Measurements from ENCODE around the gene RBP7. TPM values are rescaled to one million over a fixed set of nuclear protein-coding genes. Genes with fewer than 3 reads are reported as not detected.

RBP7 gene
- total and polyA plus RNA-seq, 2 donors (not counting 3 experiments of a cell fraction or from before 2014, with no cell fraction given): not detected

DNA sequence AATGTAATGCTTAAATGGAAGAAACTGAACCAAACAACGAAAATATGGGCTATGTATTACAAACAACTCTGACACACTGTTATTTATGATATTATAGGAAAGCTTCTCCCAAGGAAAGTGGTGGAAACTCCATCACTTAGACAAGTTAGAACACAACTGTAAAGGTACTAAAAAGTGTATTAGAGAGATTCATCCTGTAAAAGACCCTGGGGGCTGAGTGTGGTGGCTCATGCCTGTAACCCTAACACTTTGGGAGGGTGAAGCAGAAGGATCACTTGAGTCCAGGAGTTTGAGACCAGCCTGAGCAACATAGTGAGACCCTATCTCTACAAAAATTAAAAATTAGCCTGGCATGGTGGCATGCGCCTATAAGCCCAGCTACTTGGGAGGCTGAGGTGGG lies 28.3 kb downstream of the RBP7 start:
- no peaks in the 10 kb centered on the region for H3K9me1 ChIP-seq (replicated peaks; ENCODE audit: control insufficient read depth, extremely low read depth, insufficient read depth, low read length)
- ChIA-PET CTCF (no interaction called here), POLR2A (no interaction called here)
- H3K9me3 ChIP-seq (replicated peaks; ENCODE audit: control insufficient read depth, insufficient read depth, low read length): no peaks in the 10 kb centered on the region
- no peak overlapping the region for H3K9ac ChIP-seq (replicated peaks; ENCODE audit: extremely low read depth, insufficient read depth, low read length)
- H3K27ac ChIP-seq (ENCODE audit: insufficient read depth, low read depth, low read length): no peak overlapping the region
- intact Hi-C loops (cut with micrococcal nuclease) (no loop called here), dilution Hi-C loops (cut with MboI; ENCODE audit: extremely low pct_ligation_motif_present, low sequenced_read_pairs) (no loop called here)
- no peak for FAIRE-seq
- no TSS peak for BruUV-seq (replicated peaks)
- no peaks in the 10 kb centered on the region for H3K4me1 ChIP-seq (ENCODE audit: control insufficient read depth, extremely low read depth, insufficient read depth, low read length)
- no peak overlapping the region for H3K4me2 ChIP-seq (ENCODE audit: insufficient read depth, low read length)
- H2AFZ ChIP-seq (ENCODE audit: low read depth, low read length): no peak overlapping the region
- DNase-seq (ENCODE audit: low read depth, low spot score): no peak
- H3K79me2 ChIP-seq (ENCODE audit: control insufficient read depth, insufficient read depth, low read length): no peaks in the 10 kb centered on the region
- TF ChIP-seq EZH2 (IDR thresholded peaks at IDR 0.05; ENCODE audit: borderline replicate concordance, low read depth, low read length, severe bottlenecking): no peak
- TF ChIP-seq, protein P1, sequence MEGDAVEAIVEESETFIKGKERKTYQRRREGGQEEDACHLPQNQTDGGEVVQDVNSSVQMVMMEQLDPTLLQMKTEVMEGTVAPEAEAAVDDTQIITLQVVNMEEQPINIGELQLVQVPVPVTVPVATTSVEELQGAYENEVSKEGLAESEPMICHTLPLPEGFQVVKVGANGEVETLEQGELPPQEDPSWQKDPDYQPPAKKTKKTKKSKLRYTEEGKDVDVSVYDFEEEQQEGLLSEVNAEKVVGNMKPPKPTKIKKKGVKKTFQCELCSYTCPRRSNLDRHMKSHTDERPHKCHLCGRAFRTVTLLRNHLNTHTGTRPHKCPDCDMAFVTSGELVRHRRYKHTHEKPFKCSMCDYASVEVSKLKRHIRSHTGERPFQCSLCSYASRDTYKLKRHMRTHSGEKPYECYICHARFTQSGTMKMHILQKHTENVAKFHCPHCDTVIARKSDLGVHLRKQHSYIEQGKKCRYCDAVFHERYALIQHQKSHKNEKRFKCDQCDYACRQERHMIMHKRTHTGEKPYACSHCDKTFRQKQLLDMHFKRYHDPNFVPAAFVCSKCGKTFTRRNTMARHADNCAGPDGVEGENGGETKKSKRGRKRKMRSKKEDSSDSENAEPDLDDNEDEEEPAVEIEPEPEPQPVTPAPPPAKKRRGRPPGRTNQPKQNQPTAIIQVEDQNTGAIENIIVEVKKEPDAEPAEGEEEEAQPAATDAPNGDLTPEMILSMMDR (IDR thresholded peaks at IDR 0.05; ENCODE audit: extremely low read depth in 1 of 2, insufficient read depth in 1 of 2, low read depth in 1 of 2, low read length in 2 of 2): no peak
- TF ChIP-seq POLR2AphosphoS5 (IDR thresholded peaks at IDR 0.05; ENCODE audit: insufficient read depth, low read depth, low read length): no peak
- TF ChIP-seq JUN (IDR thresholded peaks at IDR 0.05; ENCODE audit: borderline replicate concordance, insufficient read depth, insufficient read length, low read depth): no peak
- no peak for TF ChIP-seq GATA2 (IDR thresholded peaks at IDR 0.05; ENCODE audit: insufficient read depth, insufficient read length, low read depth, low read length)
- no peak for TF ChIP-seq POLR2A (IDR thresholded peaks at IDR 0.05; ENCODE audit: low read depth, low read length)
- TF ChIP-seq MYC (IDR thresholded peaks at IDR 0.05; ENCODE audit: low read depth, low read length): no peak
- TF ChIP-seq FOS (IDR thresholded peaks at IDR 0.05; ENCODE audit: borderline replicate concordance, insufficient read depth, low read length): no peak
- TF ChIP-seq, protein P2, sequence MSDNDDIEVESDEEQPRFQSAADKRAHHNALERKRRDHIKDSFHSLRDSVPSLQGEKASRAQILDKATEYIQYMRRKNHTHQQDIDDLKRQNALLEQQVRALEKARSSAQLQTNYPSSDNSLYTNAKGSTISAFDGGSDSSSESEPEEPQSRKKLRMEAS (IDR thresholded peaks at IDR 0.05; ENCODE audit: insufficient read depth, insufficient read length): no peak
- no peaks in the 10 kb centered on the region for H4K20me1 ChIP-seq (replicated peaks; ENCODE audit: control insufficient read depth, extremely low read depth, insufficient read depth, low read length)
- H3K4me3 ChIP-seq (replicated peaks in 1 of 3; ENCODE audit: insufficient read depth in 1 of 3, low read depth in 1 of 3, low read length in 3 of 3): no peak overlapping the region
- peaks cover 0 to 3% of the 10 kb centered on the region in 2 experiments for H3K27me3 ChIP-seq (ENCODE audit: control insufficient read depth in 2 of 2, insufficient read depth in 2 of 2, low read length in 2 of 2)
- H3K36me3 ChIP-seq (ENCODE audit: control insufficient read depth in 2 of 2, extremely low read depth in 1 of 2, insufficient read depth in 2 of 2, low read length in 2 of 2): no peaks in the 10 kb centered on the region

All from endothelial cell of umbilical vein (primary cell).